SU-DHL-6 (cell line): ENCODE data around the gene MTRR.

Experiments used
- CTCF ChIP-seq: fragments of 200-600 bp; sonication (generic); IDR thresholded peaks from one replicate; pipeline ENCODE4 v1.5.1; 2017; ENCODE audit warnings: antibody characterized with exemption, mild to moderate bottlenecking, low read length, moderate library complexity; ENCODE audit not compliant: insufficient read depth, poor library complexity, severe bottlenecking
- EZH2phosphoT487 ChIP-seq: fragments of 200-600 bp; sonication (generic), shearing (Covaris generic); conservative IDR thresholded peaks from 2 replicates; pipeline ENCODE4 v1.6.1; 2018; ENCODE audit warnings: mild to moderate bottlenecking, antibody characterized with exemption, low read length, moderate library complexity, mixed read lengths

GRCh38 chr5:7874639-7875038, 5.7 kb downstream of the MTRR start:
- TF ChIP-seq CTCF (no peak), EZH2phosphoT487 (no peak)
